HEK293 (cell line): Measurements from ENCODE around the gene FOSL1.

Experiments used
- CTCF ChIA-PET: fragments of 350-600 bp; formaldehyde crosslinking; extraction: SDS; loops from one replicate; lab custom pipeline; 2021; ENCODE audit warnings: antibody characterized with exemption; lab: Yijun Ruan, JAX
- POLR2A ChIA-PET: fragments of 300-600 bp; formaldehyde crosslinking; extraction: SDS; loops from one replicate; lab custom pipeline; 2020; ENCODE audit warnings: antibody characterized with exemption, inconsistent platforms; lab: Yijun Ruan, JAX
- H3K27ac ChIP-seq: fragments of 200-500 bp; sonication (Bioruptor generic); 2 replicates; pipeline ENCODE4 v1.5.1; 2014; ENCODE audit warnings: low read depth, low read length, control low read depth, inconsistent platforms; ENCODE audit errors: extremely low read depth
- H3K36me3 ChIP-seq, 2 experiments: fragments of 200-500 bp in 1 of 2; sonication (Bioruptor generic) in 1 of 2; 1 replicate in 1 of 2; 2 replicates in 1 of 2; pipeline ENCODE4 v1.5.1; 2014 to 2017; ENCODE audit warnings: inconsistent platforms in 2 of 2, low read length in 2 of 2; ENCODE audit not compliant: control insufficient read depth in 2 of 2, insufficient read depth in 1 of 2
- H3K4me1 ChIP-seq: fragments of 200-500 bp; sonication (Bioruptor generic); 2 replicates; pipeline ENCODE4 v1.5.1; 2014; ENCODE audit warnings: mild to moderate bottlenecking, low read length, inconsistent platforms; ENCODE audit not compliant: control insufficient read depth, insufficient read depth
- H3K4me3 ChIP-seq: 2 replicates; pipeline ENCODE4 v1.5.1; 2011; ENCODE audit warnings: low read depth, mild to moderate bottlenecking, control low read depth, low read length, moderate library complexity
- H3K9me3 ChIP-seq: fragments of 200-500 bp; sonication (Bioruptor generic); 2 replicates; pipeline ENCODE4 v1.5.1; 2014; ENCODE audit warnings: low read depth, low read length, inconsistent platforms; ENCODE audit not compliant: control insufficient read depth, insufficient read depth
- GLIS1 ChIP-seq: fragments of 450-650 bp; formaldehyde crosslinking; IDR thresholded peaks from 2 replicates; pipeline ENCODE4 v1.5.1; 2016; ENCODE audit warnings: missing biosample characterization, missing genetic modification characterization
- IKZF3 ChIP-seq: fragments of 450-650 bp; IDR thresholded peaks from 2 replicates; pipeline ENCODE4 v1.5.0; 2018; ENCODE audit warnings: missing biosample characterization, mild to moderate bottlenecking, missing genetic modification characterization, moderate library complexity
- KLF10 ChIP-seq: fragments of 450-650 bp; IDR thresholded peaks from 2 replicates; pipeline ENCODE4 v1.5.1; 2018; ENCODE audit warnings: missing biosample characterization, mild to moderate bottlenecking, missing genetic modification characterization
- KLF16 ChIP-seq: fragments of 450-650 bp; formaldehyde crosslinking; IDR thresholded peaks from 2 replicates; pipeline ENCODE4 v1.5.1; 2017; ENCODE audit warnings: missing biosample characterization, missing genetic modification characterization
- KLF7 ChIP-seq: fragments of 450-650 bp; formaldehyde crosslinking; IDR thresholded peaks from 2 replicates; pipeline ENCODE4 v1.5.1; 2016; ENCODE audit warnings: missing biosample characterization, missing genetic modification characterization, borderline replicate concordance
- MYNN ChIP-seq: fragments of 450-650 bp; formaldehyde crosslinking; IDR thresholded peaks from 2 replicates; pipeline ENCODE4 v1.5.1; 2016; ENCODE audit warnings: missing biosample characterization, missing genetic modification characterization, borderline replicate concordance
- YY2 ChIP-seq: fragments of 450-650 bp; formaldehyde crosslinking; IDR thresholded peaks from 2 replicates; pipeline ENCODE4 v1.5.1; 2016; ENCODE audit warnings: missing biosample characterization, missing genetic modification characterization
- ZBTB1 ChIP-seq: fragments of 450-650 bp; formaldehyde crosslinking; IDR thresholded peaks from 2 replicates; pipeline ENCODE4 v1.5.1; 2016; ENCODE audit warnings: missing biosample characterization, missing genetic modification characterization
- ZBTB11 ChIP-seq: fragments of 450-650 bp; formaldehyde crosslinking; conservative IDR thresholded peaks from 2 replicates; pipeline ENCODE4 v1.5.1; 2016; ENCODE audit warnings: low read depth, missing biosample characterization, missing genetic modification characterization
- ZBTB44 ChIP-seq: fragments of 450-650 bp; IDR thresholded peaks from 2 replicates; pipeline ENCODE4 v1.5.1; 2018; ENCODE audit warnings: missing biosample characterization, mild to moderate bottlenecking, missing genetic modification characterization
- ZFP3 ChIP-seq: fragments of 450-650 bp; formaldehyde crosslinking; IDR thresholded peaks from 2 replicates; pipeline ENCODE4 v1.5.1; 2016; ENCODE audit warnings: low read depth, missing biosample characterization, missing genetic modification characterization
- ZNF174 ChIP-seq: fragments of 450-650 bp; formaldehyde crosslinking; IDR thresholded peaks from 2 replicates; pipeline ENCODE4 v1.5.0; 2017; ENCODE audit warnings: missing biosample characterization, mild to moderate bottlenecking, missing genetic modification characterization
- ZNF398 ChIP-seq: fragments of 450-650 bp; formaldehyde crosslinking; IDR thresholded peaks from 2 replicates; pipeline ENCODE4 v1.5.1; 2017; ENCODE audit warnings: missing biosample characterization, missing genetic modification characterization
- ZNF449 ChIP-seq: fragments of 450-650 bp; formaldehyde crosslinking; IDR thresholded peaks from 2 replicates; pipeline ENCODE4 v1.5.1; 2017; ENCODE audit warnings: missing biosample characterization, mild to moderate bottlenecking, missing genetic modification characterization, moderate library complexity
- ZNF518A ChIP-seq: fragments of 450-650 bp; formaldehyde crosslinking; conservative IDR thresholded peaks from 2 replicates; pipeline ENCODE4 v1.5.1; 2016; ENCODE audit warnings: low read depth, missing biosample characterization, missing genetic modification characterization
- ZNF561 ChIP-seq: fragments of 450-650 bp; IDR thresholded peaks from 2 replicates; pipeline ENCODE4 v1.5.1; 2018; ENCODE audit warnings: missing biosample characterization, missing genetic modification characterization, borderline replicate concordance
- ZNF610 ChIP-seq: fragments of 450-650 bp; formaldehyde crosslinking; IDR thresholded peaks from 2 replicates; pipeline ENCODE4 v1.5.1; 2016; ENCODE audit warnings: missing biosample characterization, missing genetic modification characterization, borderline replicate concordance
- ZNF654 ChIP-seq: fragments of 450-650 bp; formaldehyde crosslinking; IDR thresholded peaks from 2 replicates; pipeline ENCODE4 v1.5.1; 2016; ENCODE audit warnings: low read depth, missing biosample characterization, missing genetic modification characterization
- ZNF704 ChIP-seq: fragments of 450-650 bp; formaldehyde crosslinking; IDR thresholded peaks from 2 replicates; pipeline ENCODE4 v1.5.1; 2016; ENCODE audit warnings: missing biosample characterization, missing genetic modification characterization
- ZXDB ChIP-seq: fragments of 450-650 bp; formaldehyde crosslinking; IDR thresholded peaks from 2 replicates; pipeline ENCODE4 v1.5.1; 2016; ENCODE audit warnings: missing biosample characterization, missing genetic modification characterization

FOSL1 gene

GRCh38 chr11:65857853-65858680 lies 42.1 kb downstream of the FOSL1 start, which contains the start of gene CFL1:
Gene CFL1 (minus strand): TSS chr11:65858180. CDS start chr11:65858099, 81 bp downstream.
- Histone ChIP-seq H3K9me3 (no peaks in the 10 kb centered on the region), H3K36me3 (peaks cover 0 to 54% of the 10 kb centered on the region in 2 experiments; a peak in 1 of 3 replicates), H3K27ac (peak within 1 kb of the TSS; percentile 92), H3K4me1 (peaks cover 4% of the 10 kb centered on the region; the same call in 1 of the 2 replicates), H3K4me3 (peak within 1 kb of the TSS; percentile 95)
- CTCF ChIA-PET, result interaction anchor here (0.6 to 6.3 kb wide), 7 partner anchors 12 to 252 kb away, joined by 3 to 118 read pairs (median 4); partner anchors contain the start of genes CCDC85B and FIBP
- POLR2A ChIA-PET, result interaction anchor here (0.6 to 6.5 kb wide), 29 partner anchors 9 to 308 kb away, joined by 3 to 121 read pairs (median 4); partner anchors contain the start of genes BANF1, CCDC85B, EIF1AD and FIBP
- TF ChIP-seq ZBTB1 (tag by site-specific recombination) (no peak), ZNF174 (no peak), YY2 (0 out of 2 replicates have a peak, but pooled peaks have one; percentile 26), ZNF610 (tag by site-specific recombination) (peak; percentile 79; the same call in 1 of the 2 replicates), GLIS1 (0 out of 2 replicates have a peak, but pooled peaks have one; percentile 6), ZBTB44 (tag by site-specific recombination) (0 out of 2 replicates have a peak, but pooled peaks have one; percentile 8), ZNF654 (tag by site-specific recombination) (no peak), ZNF398 (no peak), ZNF449 (tag by site-specific recombination) (peak; percentile 36; the same call in 1 of the 2 replicates), ZBTB11 (tag by site-specific recombination) (peak; percentile 96), KLF7 (tag by site-specific recombination) (peak; percentile 91; the same call in 1 of the 2 replicates), KLF16 (tag by site-specific recombination) (peak; percentile 88), KLF10 (tag by site-specific recombination) (peak; percentile 89), ZXDB (tag by site-specific recombination) (peak; percentile 75), ZNF518A (tag by site-specific recombination) (0 out of 2 replicates have a peak, but pooled peaks have one; percentile 16), MYNN (tag by site-specific recombination) (no peak), ZFP3 (tag by site-specific recombination) (no peak), ZNF561 (peak; percentile 77; the same call in 1 of the 2 replicates), ZNF704 (0 out of 2 replicates have a peak, but pooled peaks have one; percentile 25), IKZF3 (tag by site-specific recombination) (0 out of 2 replicates have a peak, but pooled peaks have one; percentile 13)
